Measurements from ENCODE around the gene PSG4.
"Not testable (repeated sequence)": the region's sequence is repeated elsewhere in the genome, so short reads cannot be mapped to it uniquely, and the experiment has no call there.

The PSG4 gene

GRCh38 chr19:43224855-43225253 lies 19.4 kb upstream of the PSG4 start:
- Histone ChIP-seq H3K9me3 (ENCODE audit: control insufficient read depth, insufficient read depth, low read length) (peaks cover 4% of the 10 kb centered on the region), H3K9ac (ENCODE audit: low read depth, low read length) (no peak overlapping the region), H3K4me3 (ENCODE audit: low read depth, low read length) (no peak overlapping the region), H3K27me3 (ENCODE audit: control insufficient read depth, insufficient read depth, low read length) (no peaks in the 10 kb centered on the region), H3K4me1 (ENCODE audit: control insufficient read depth, insufficient read depth, low read length) (no peaks in the 10 kb centered on the region), H3K36me3 (ENCODE audit: control insufficient read depth, insufficient read depth, low read length) (no peaks in the 10 kb centered on the region)

- not testable (repeated sequence) for H3K9me3 ChIP-seq (ENCODE audit: control insufficient read depth, insufficient read depth, low read length); H3K27me3 ChIP-seq (ENCODE audit: control insufficient read depth, insufficient read depth, low read length); H3K36me3 ChIP-seq (ENCODE audit: control insufficient read depth, insufficient read depth, low read length); H3K4me1 ChIP-seq (ENCODE audit: control insufficient read depth, insufficient read depth, low read length); H3K4me3 ChIP-seq (ENCODE audit: low read depth, low read length); H3K9ac ChIP-seq (ENCODE audit: low read depth, low read length)
Observed at GRCh38 chr19:43224201-43224854, 18.9 kb upstream of the PSG4 start.

- H3K27me3 ChIP-seq (ENCODE audit: control insufficient read depth, insufficient read depth, low read length); H3K36me3 ChIP-seq (ENCODE audit: control insufficient read depth, insufficient read depth, low read length); H3K4me1 ChIP-seq (ENCODE audit: control insufficient read depth, insufficient read depth, low read length); H3K4me3 ChIP-seq (ENCODE audit: low read depth, low read length); H3K9me3 ChIP-seq (ENCODE audit: control insufficient read depth, insufficient read depth, low read length); H3K9ac ChIP-seq (ENCODE audit: low read depth, low read length): not testable (repeated sequence)
Observed at GRCh38 chr19:43221891-43222290, 16.5 kb upstream of the PSG4 start.

GRCh38 chr19:43219136-43219535 lies 13.7 kb upstream of the PSG4 start:
- H3K36me3 ChIP-seq (ENCODE audit: control insufficient read depth, insufficient read depth, low read length); H3K9me3 ChIP-seq (ENCODE audit: control insufficient read depth, insufficient read depth, low read length); H3K4me1 ChIP-seq (ENCODE audit: control insufficient read depth, insufficient read depth, low read length); H3K27me3 ChIP-seq (ENCODE audit: control insufficient read depth, insufficient read depth, low read length); H3K9ac ChIP-seq (ENCODE audit: low read depth, low read length); H3K4me3 ChIP-seq (ENCODE audit: low read depth, low read length): not testable (repeated sequence)

- H3K4me1 ChIP-seq (ENCODE audit: control insufficient read depth, insufficient read depth, low read length); H3K4me3 ChIP-seq (ENCODE audit: low read depth, low read length): not testable (repeated sequence)
Observed at GRCh38 chr19:43215881-43216280, 10.4 kb upstream of the PSG4 start.

GRCh38 chr19:43207991-43208390 lies 2.6 kb upstream of the PSG4 start:
- Histone ChIP-seq H3K4me3 (ENCODE audit: low read depth, low read length) (no peak overlapping the region), H3K27me3 (ENCODE audit: control insufficient read depth, insufficient read depth, low read length) (no peaks in the 10 kb centered on the region), H3K9ac (ENCODE audit: low read depth, low read length) (no peak overlapping the region), H3K36me3 (ENCODE audit: control insufficient read depth, insufficient read depth, low read length) (no peaks in the 10 kb centered on the region), H3K4me1 (ENCODE audit: control insufficient read depth, insufficient read depth, low read length) (no peaks in the 10 kb centered on the region), H3K9me3 (ENCODE audit: control insufficient read depth, insufficient read depth, low read length) (no peaks in the 10 kb centered on the region)

More at GRCh38 chr19:43215881-43216280, 10.4 kb upstream of the PSG4 start:
- H3K27me3 ChIP-seq (ENCODE audit: control insufficient read depth, insufficient read depth, low read length); H3K36me3 ChIP-seq (ENCODE audit: control insufficient read depth, insufficient read depth, low read length); H3K9ac ChIP-seq (ENCODE audit: low read depth, low read length); H3K9me3 ChIP-seq (ENCODE audit: control insufficient read depth, insufficient read depth, low read length): not testable (repeated sequence)

GRCh38 chr19:43207174-43207573 lies 1.7 kb upstream of the PSG4 start:
- not testable (repeated sequence) for H3K36me3 ChIP-seq (ENCODE audit: control insufficient read depth, insufficient read depth, low read length); H3K4me1 ChIP-seq (ENCODE audit: control insufficient read depth, insufficient read depth, low read length); H3K9ac ChIP-seq (ENCODE audit: low read depth, low read length); H3K9me3 ChIP-seq (ENCODE audit: control insufficient read depth, insufficient read depth, low read length); H3K4me3 ChIP-seq (ENCODE audit: low read depth, low read length); H3K27me3 ChIP-seq (ENCODE audit: control insufficient read depth, insufficient read depth, low read length)

- H3K9me3 ChIP-seq (ENCODE audit: control insufficient read depth, insufficient read depth, low read length); H3K27me3 ChIP-seq (ENCODE audit: control insufficient read depth, insufficient read depth, low read length); H3K4me1 ChIP-seq (ENCODE audit: control insufficient read depth, insufficient read depth, low read length); H3K4me3 ChIP-seq (ENCODE audit: low read depth, low read length); H3K36me3 ChIP-seq (ENCODE audit: control insufficient read depth, insufficient read depth, low read length); H3K9ac ChIP-seq (ENCODE audit: low read depth, low read length): not testable (repeated sequence)
Observed at GRCh38 chr19:43203611-43204010, 1.8 kb downstream of the PSG4 start.

GRCh38 chr19:43201891-43202290 lies 3.5 kb downstream of the PSG4 start:
- H3K4me1 ChIP-seq (ENCODE audit: control insufficient read depth, insufficient read depth, low read length); H3K4me3 ChIP-seq (ENCODE audit: low read depth, low read length); H3K9ac ChIP-seq (ENCODE audit: low read depth, low read length); H3K9me3 ChIP-seq (ENCODE audit: control insufficient read depth, insufficient read depth, low read length); H3K27me3 ChIP-seq (ENCODE audit: control insufficient read depth, insufficient read depth, low read length); H3K36me3 ChIP-seq (ENCODE audit: control insufficient read depth, insufficient read depth, low read length): not testable (repeated sequence)

GRCh38 chr19:43201337-43201801 lies 4.1 kb downstream of the PSG4 start:
- H3K9me3 ChIP-seq (ENCODE audit: control insufficient read depth, insufficient read depth, low read length); H3K4me3 ChIP-seq (ENCODE audit: low read depth, low read length); H3K36me3 ChIP-seq (ENCODE audit: control insufficient read depth, insufficient read depth, low read length); H3K4me1 ChIP-seq (ENCODE audit: control insufficient read depth, insufficient read depth, low read length); H3K9ac ChIP-seq (ENCODE audit: low read depth, low read length); H3K27me3 ChIP-seq (ENCODE audit: control insufficient read depth, insufficient read depth, low read length): not testable (repeated sequence)

- not testable (repeated sequence) for H3K9ac ChIP-seq (ENCODE audit: low read depth, low read length); H3K36me3 ChIP-seq (ENCODE audit: control insufficient read depth, insufficient read depth, low read length); H3K4me3 ChIP-seq (ENCODE audit: low read depth, low read length); H3K4me1 ChIP-seq (ENCODE audit: control insufficient read depth, insufficient read depth, low read length); H3K9me3 ChIP-seq (ENCODE audit: control insufficient read depth, insufficient read depth, low read length); H3K27me3 ChIP-seq (ENCODE audit: control insufficient read depth, insufficient read depth, low read length)
Observed at GRCh38 chr19:43198686-43199419, 6.6 kb downstream of the PSG4 start.

GRCh38 chr19:43197666-43198397 lies 7.6 kb downstream of the PSG4 start:
- not testable (repeated sequence) for H3K36me3 ChIP-seq (ENCODE audit: control insufficient read depth, insufficient read depth, low read length); H3K27me3 ChIP-seq (ENCODE audit: control insufficient read depth, insufficient read depth, low read length); H3K4me1 ChIP-seq (ENCODE audit: control insufficient read depth, insufficient read depth, low read length); H3K4me3 ChIP-seq (ENCODE audit: low read depth, low read length); H3K9me3 ChIP-seq (ENCODE audit: control insufficient read depth, insufficient read depth, low read length); H3K9ac ChIP-seq (ENCODE audit: low read depth, low read length)

All from iPS-15b (cell line).